HepG2 (cell line): ENCODE data around the gene MYO15A. TPM values are rescaled to one million over a fixed set of nuclear protein-coding genes. Genes with fewer than 3 reads are reported as not detected.

ENCODE experiments used
- ARNTL ChIP-seq: sonication (generic); formaldehyde crosslinking; IDR thresholded peaks from 2 replicates; pipeline ENCODE4 v1.4.0; 2020; ENCODE audit warnings: mild to moderate bottlenecking, missing genetic modification reagents
- E2F5 ChIP-seq: sonication (generic); formaldehyde crosslinking; conservative IDR thresholded peaks from 2 replicates; pipeline ENCODE4 v1.4.0; 2020; ENCODE audit warnings: missing genetic modification reagents
- FOXM1 ChIP-seq: sonication (generic); formaldehyde crosslinking; IDR thresholded peaks from 2 replicates; pipeline ENCODE4 v1.5.0; 2020; ENCODE audit warnings: missing genetic modification reagents
- GMEB1 ChIP-seq: sonication (generic); formaldehyde crosslinking; IDR thresholded peaks from 2 replicates; pipeline ENCODE4 v1.5.1; 2020; ENCODE audit warnings: missing genetic modification reagents, mild to moderate bottlenecking, borderline replicate concordance
- HOMEZ ChIP-seq: IDR thresholded peaks from 2 replicates; pipeline ENCODE4 v1.6.1; 2016; ENCODE audit warnings: low read depth
- IKZF4 ChIP-seq: sonication (generic); formaldehyde crosslinking; IDR thresholded peaks from 2 replicates; pipeline ENCODE4 v1.5.1; 2020; ENCODE audit warnings: borderline replicate concordance, mild to moderate bottlenecking, low read depth, missing genetic modification reagents; ENCODE audit errors: not compliant biosample characterization
- JUND ChIP-seq: sonication (generic); formaldehyde crosslinking; IDR thresholded peaks from 2 replicates; pipeline ENCODE4 v1.8.0; 2022; ENCODE audit warnings: mild to moderate bottlenecking, missing genetic modification reagents
- KAT8 ChIP-seq: IDR thresholded peaks from 2 replicates; pipeline ENCODE4 v1.6.1; 2016; ENCODE audit warnings: missing genetic modification reagents, missing compliant biosample characterization
- KDM2A ChIP-seq: sonication (generic); formaldehyde crosslinking; IDR thresholded peaks from 2 replicates; pipeline ENCODE4 v1.4.0; 2020; ENCODE audit warnings: low read depth, missing genetic modification reagents, borderline replicate concordance
- MXD4 ChIP-seq: IDR thresholded peaks from 2 replicates; pipeline ENCODE4 v1.6.1; 2016; ENCODE audit warnings: mild to moderate bottlenecking, missing biosample characterization, missing genetic modification reagents
- MYNN ChIP-seq: sonication (generic); formaldehyde crosslinking; IDR thresholded peaks from 2 replicates; pipeline ENCODE4 v1.4.0; 2020; ENCODE audit warnings: mild to moderate bottlenecking, low read depth, missing genetic modification reagents
- NKX3-1 ChIP-seq: sonication (generic); formaldehyde crosslinking; IDR thresholded peaks from 2 replicates; pipeline ENCODE4 v1.5.0; 2020; ENCODE audit warnings: missing genetic modification reagents
- PCBP1 ChIP-seq: fragments of 200-400 bp; formaldehyde crosslinking; IDR thresholded peaks from 2 replicates; pipeline ENCODE4 v1.6.1; 2017; ENCODE audit warnings: mild to moderate bottlenecking, low read depth, low read length, borderline replicate concordance
- PCBP2 ChIP-seq: fragments of 200-400 bp; formaldehyde crosslinking; optimal IDR thresholded peaks from 2 replicates; pipeline ENCODE3; 2018; ENCODE audit warnings: low read length, low read depth; ENCODE audit not compliant: poor library complexity, severe bottlenecking
- REXO4 ChIP-seq: sonication (generic); formaldehyde crosslinking; IDR thresholded peaks from 2 replicates; pipeline ENCODE4 v1.8.0; 2022; ENCODE audit warnings: missing genetic modification reagents, mild to moderate bottlenecking, borderline replicate concordance
- RFX3 ChIP-seq: IDR thresholded peaks from 2 replicates; pipeline ENCODE4 v1.6.1; 2016; ENCODE audit warnings: missing biosample characterization, missing genetic modification reagents
- RFXAP ChIP-seq: sonication (generic); formaldehyde crosslinking; IDR thresholded peaks from 2 replicates; pipeline ENCODE4 v1.4.0; 2020; ENCODE audit warnings: missing genetic modification reagents, borderline replicate concordance
- TP53 ChIP-seq: sonication (generic); formaldehyde crosslinking; conservative IDR thresholded peaks from 2 replicates; pipeline ENCODE4 v1.4.0; 2020; ENCODE audit warnings: missing genetic modification reagents
- ZFX ChIP-seq: sonication (generic); formaldehyde crosslinking; IDR thresholded peaks from 2 replicates; pipeline ENCODE4 v1.4.0; 2020; ENCODE audit warnings: mild to moderate bottlenecking, low read depth, missing genetic modification reagents, moderate library complexity
- ZNF160 ChIP-seq: sonication (generic); formaldehyde crosslinking; IDR thresholded peaks from 2 replicates; pipeline ENCODE4 v1.8.0; 2022; ENCODE audit warnings: mild to moderate bottlenecking, inconsistent platforms, missing genetic modification reagents
- ZNF253 ChIP-seq: sonication (generic); formaldehyde crosslinking; IDR thresholded peaks from 2 replicates; pipeline ENCODE4 v1.8.0; 2022; ENCODE audit warnings: mild to moderate bottlenecking, missing genetic modification reagents, borderline replicate concordance
- ZNF256 ChIP-seq: sonication (generic); formaldehyde crosslinking; conservative IDR thresholded peaks from 2 replicates; pipeline ENCODE4 v1.4.0; 2020; ENCODE audit warnings: missing genetic modification reagents
- ZNF354B ChIP-seq: sonication (generic); formaldehyde crosslinking; IDR thresholded peaks from 2 replicates; pipeline ENCODE4 v1.8.0; 2022; ENCODE audit warnings: mild to moderate bottlenecking, missing genetic modification reagents
- ZNF737 ChIP-seq: sonication (generic); formaldehyde crosslinking; IDR thresholded peaks from 2 replicates; pipeline ENCODE4 v1.5.0; 2020; ENCODE audit warnings: missing genetic modification reagents, mild to moderate bottlenecking, borderline replicate concordance
- ZNF749 ChIP-seq: sonication (generic); formaldehyde crosslinking; IDR thresholded peaks from 2 replicates; pipeline ENCODE4 v1.8.0; 2022; ENCODE audit warnings: mild to moderate bottlenecking, missing genetic modification reagents, moderate library complexity, borderline replicate concordance
- ZNF841 ChIP-seq: sonication (generic); formaldehyde crosslinking; IDR thresholded peaks from 2 replicates; pipeline ENCODE4 v1.8.1; 2023; ENCODE audit warnings: missing genetic modification reagents, borderline replicate concordance
- polyA plus RNA-seq, 8 experiments: library from polyadenylated mRNA; depleted of rRNA in 3 of 8; stranded (reverse) in 7 of 8; unstranded in 1 of 8; fragments of >200 nt; fragmentation: Illumina TruSeq in 4 of 8; extraction: Trizol in 4 of 8; gene quantifications; 2 replicates each; pipeline versions ENCODE4 v1.2.1 to v1.2.3, GENCODE V29; 2011 to 2016; ENCODE audit warnings: low read depth in 4 of 8, missing spikeins in 1 of 8, mixed read lengths in 1 of 8; ENCODE audit not compliant: insufficient read depth in 1 of 8
- total RNA-seq, 5 experiments: library from RNA; depleted of rRNA; stranded (reverse); fragments of >200 nt; fragmentation: Illumina TruSeq; extraction: Trizol; gene quantifications; 2 replicates each; pipeline ENCODE4 v1.2.3, GENCODE V29; 2016; ENCODE audit warnings: low read depth in 1 of 5

MYO15A gene
- total and polyA plus RNA-seq, 2 of the 13 experiments (the other 11 are each of a cell fraction or from before 2014, with no cell fraction given) = 0.07 to 0.20 TPM

GRCh38 chr17:18087610-18088491 lies 20.7 kb upstream of the MYO15A start, which contains the start of gene DRG2 (continued):
- peak; percentile 95 for TF ChIP-seq GMEB1 (CRISPR knock-in tag)
- peak; percentile 85 for TF ChIP-seq TP53
- TF ChIP-seq KAT8 (CRISPR knock-in tag) = peak; percentile 99
- TF ChIP-seq REXO4 = no peak; the same call in 1 of the 2 replicates
- no peak; the same call in 1 of the 2 replicates for TF ChIP-seq NKX3-1 (CRISPR knock-in tag)
- peak; percentile 86 for TF ChIP-seq ZFX (CRISPR knock-in tag)
- 0 out of 2 replicates have a peak, but pooled peaks have one; percentile 27 for TF ChIP-seq E2F5 (CRISPR knock-in tag)
- no peak; the same call in 1 of the 2 replicates for TF ChIP-seq MYNN (CRISPR knock-in tag)
- TF ChIP-seq ZNF749 = peak; percentile 39; the same call in 1 of the 2 replicates
- no peak for TF ChIP-seq ZNF354B (CRISPR knock-in tag)
- TF ChIP-seq PCBP2 = no peak
- no peak for TF ChIP-seq ZNF253 (CRISPR knock-in tag)
- peak; percentile 60 for TF ChIP-seq IKZF4
- TF ChIP-seq JUND (CRISPR knock-in tag) = peak; percentile 12; the same call in 1 of the 2 replicates
- peak; percentile 90 for TF ChIP-seq ARNTL (CRISPR knock-in tag)
- 0 out of 2 replicates have a peak, but pooled peaks have one; percentile 50 for TF ChIP-seq ZNF256
- no peak for TF ChIP-seq FOXM1 (CRISPR knock-in tag)
- TF ChIP-seq KDM2A (CRISPR knock-in tag) = peak; percentile 98
- TF ChIP-seq RFX3 (CRISPR knock-in tag) = no peak
- TF ChIP-seq PCBP1 = peak; percentile 88; the same call in 1 of the 2 replicates
- no peak for TF ChIP-seq ZNF841 (CRISPR knock-in tag)
- TF ChIP-seq ZNF160 = peak; percentile 95
- peak; percentile 71; the same call in 1 of the 2 replicates for TF ChIP-seq ZNF737 (CRISPR knock-in tag)
- peak; percentile 93 for TF ChIP-seq RFXAP (CRISPR knock-in tag)
- TF ChIP-seq MXD4 (CRISPR knock-in tag) = peak; percentile 89
- TF ChIP-seq HOMEZ (CRISPR knock-in tag) = 0 out of 2 replicates have a peak, but pooled peaks have one; percentile 32
